ENCODE measurements around the gene TRUB1. TPM values are rescaled to one million over a fixed set of nuclear protein-coding genes. Genes with fewer than 3 reads are reported as not detected.

The TRUB1 gene
- polyA plus RNA-seq, 1 experiment, result 10.2 TPM

DNA sequence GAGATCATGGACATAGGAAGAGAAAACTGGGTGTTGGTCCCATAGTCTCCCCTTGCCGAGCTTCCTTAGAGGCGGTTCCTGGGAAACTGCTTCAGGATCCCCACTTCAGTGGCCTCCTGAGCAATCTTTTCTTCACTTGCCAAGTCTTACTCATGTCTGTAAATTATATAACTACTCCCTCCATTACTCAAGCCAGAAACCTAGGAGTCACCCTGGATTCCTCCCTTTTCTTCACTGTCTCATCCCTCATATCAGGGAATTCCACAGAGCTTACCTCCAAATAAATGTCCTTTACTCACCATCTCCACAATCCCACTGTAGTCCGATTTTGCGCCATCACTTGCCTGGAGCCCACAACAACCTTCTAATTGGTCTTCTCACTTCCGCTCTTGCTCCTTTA lies 29.1 kb upstream of the TRUB1 start:
- TF ChIP-seq, protein P1, sequence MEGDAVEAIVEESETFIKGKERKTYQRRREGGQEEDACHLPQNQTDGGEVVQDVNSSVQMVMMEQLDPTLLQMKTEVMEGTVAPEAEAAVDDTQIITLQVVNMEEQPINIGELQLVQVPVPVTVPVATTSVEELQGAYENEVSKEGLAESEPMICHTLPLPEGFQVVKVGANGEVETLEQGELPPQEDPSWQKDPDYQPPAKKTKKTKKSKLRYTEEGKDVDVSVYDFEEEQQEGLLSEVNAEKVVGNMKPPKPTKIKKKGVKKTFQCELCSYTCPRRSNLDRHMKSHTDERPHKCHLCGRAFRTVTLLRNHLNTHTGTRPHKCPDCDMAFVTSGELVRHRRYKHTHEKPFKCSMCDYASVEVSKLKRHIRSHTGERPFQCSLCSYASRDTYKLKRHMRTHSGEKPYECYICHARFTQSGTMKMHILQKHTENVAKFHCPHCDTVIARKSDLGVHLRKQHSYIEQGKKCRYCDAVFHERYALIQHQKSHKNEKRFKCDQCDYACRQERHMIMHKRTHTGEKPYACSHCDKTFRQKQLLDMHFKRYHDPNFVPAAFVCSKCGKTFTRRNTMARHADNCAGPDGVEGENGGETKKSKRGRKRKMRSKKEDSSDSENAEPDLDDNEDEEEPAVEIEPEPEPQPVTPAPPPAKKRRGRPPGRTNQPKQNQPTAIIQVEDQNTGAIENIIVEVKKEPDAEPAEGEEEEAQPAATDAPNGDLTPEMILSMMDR (IDR thresholded peaks at IDR 0.05; ENCODE audit: insufficient read depth, low read depth, low read length), result no peak
- H3K36me3 ChIP-seq (ENCODE audit: control insufficient read depth, insufficient read depth, low read length), result no peaks in the 10 kb centered on the region
- no peak overlapping the region for H3K4me3 ChIP-seq (ENCODE audit: low read depth, low read length)
- CTCF ChIA-PET, result no interaction called here
- no peaks in the 10 kb centered on the region for H3K27me3 ChIP-seq (ENCODE audit: control insufficient read depth, insufficient read depth, low read length)
- no peak for DNase-seq (ENCODE audit: low read depth)
- POLR2A ChIA-PET, result no interaction called here

DNA sequence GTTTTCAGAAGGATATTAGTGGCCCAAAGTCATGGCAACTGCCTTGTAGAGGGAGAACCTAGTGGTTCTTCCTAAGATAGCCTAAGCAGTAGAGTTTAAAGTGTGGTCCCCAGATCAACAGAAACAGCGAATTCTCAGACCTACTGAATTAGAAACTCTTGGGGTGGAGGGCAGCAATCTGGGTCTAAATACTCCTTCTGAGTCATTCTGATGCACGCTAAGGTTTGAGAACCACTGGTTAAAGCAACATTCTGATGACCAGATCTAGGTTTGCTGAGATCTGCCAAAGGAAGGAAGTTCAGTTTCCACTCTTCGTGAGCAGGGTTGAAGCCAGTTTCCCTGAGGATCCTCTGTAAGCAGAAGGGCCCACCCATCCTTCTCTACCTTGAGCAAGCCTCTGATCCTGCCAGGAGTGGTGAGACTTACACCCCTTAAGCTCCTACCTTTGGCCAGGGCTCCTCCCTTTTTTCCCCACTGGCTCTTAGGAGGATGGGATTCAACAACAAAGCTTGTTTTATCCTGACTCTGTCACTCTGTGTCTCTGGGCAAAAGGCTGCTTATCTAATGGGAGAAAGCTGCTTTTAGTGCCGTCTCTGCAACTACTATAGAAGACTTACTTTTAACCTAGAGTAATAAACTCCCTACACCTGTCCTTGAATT lies 26.8 kb upstream of the TRUB1 start:
- no peak for DNase-seq (ENCODE audit: low read depth)
- H3K27me3 ChIP-seq (ENCODE audit: control insufficient read depth, insufficient read depth, low read length), result no peaks in the 10 kb centered on the region
- CTCF ChIA-PET, result interaction anchor here (1.3 kb wide), 1 partner anchor 9 kb away, joined by 3 read pairs; no protein-coding TSS in a partner anchor
- H3K4me3 ChIP-seq (ENCODE audit: low read depth, low read length), result no peak overlapping the region
- TF ChIP-seq, protein P1 (IDR thresholded peaks at IDR 0.05; ENCODE audit: insufficient read depth, low read depth, low read length), result no peak
- POLR2A ChIA-PET, result no interaction called here
- no peaks in the 10 kb centered on the region for H3K36me3 ChIP-seq (ENCODE audit: control insufficient read depth, insufficient read depth, low read length)

DNA sequence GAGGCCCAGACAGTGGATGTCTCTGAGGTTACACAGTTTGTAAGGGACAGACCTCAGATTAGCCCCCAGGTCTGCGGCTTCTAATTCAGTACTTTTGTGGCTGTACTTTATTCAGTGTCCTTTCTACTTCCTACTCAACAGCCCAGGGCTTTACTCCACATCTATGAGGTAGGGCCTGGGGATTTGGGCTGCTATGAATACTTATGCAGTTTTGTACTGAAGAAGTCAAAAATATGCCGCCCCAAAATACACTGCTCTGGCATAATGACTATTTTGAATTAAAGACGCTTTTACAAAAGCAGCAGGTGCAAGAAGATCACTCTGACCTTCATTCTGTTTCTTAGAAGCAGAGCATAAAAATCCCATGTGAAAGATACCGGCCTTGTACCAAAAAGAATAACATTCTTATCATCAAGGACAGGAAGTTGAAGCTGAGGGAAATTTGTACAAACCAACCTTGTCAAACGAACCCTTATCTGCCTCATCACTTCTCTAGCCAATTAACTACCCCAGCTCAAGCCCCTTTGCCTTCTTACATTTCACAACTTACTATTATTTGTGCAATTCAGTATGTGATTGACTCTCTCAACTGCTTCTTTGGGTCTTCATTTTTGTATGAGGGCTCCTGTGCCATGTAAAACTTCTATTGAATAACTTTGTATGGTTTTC lies 26.1 kb upstream of the TRUB1 start:
- no peak for DNase-seq (ENCODE audit: low read depth)
- TF ChIP-seq, protein P1 (IDR thresholded peaks at IDR 0.05; ENCODE audit: insufficient read depth, low read depth, low read length), result no peak
- POLR2A ChIA-PET, result no interaction called here
- no peak overlapping the region for H3K4me3 ChIP-seq (ENCODE audit: low read depth, low read length)
- CTCF ChIA-PET, result interaction anchor here (1.3 kb wide), 1 partner anchor 8 kb away, joined by 3 read pairs; no protein-coding TSS in a partner anchor
- H3K27me3 ChIP-seq (ENCODE audit: control insufficient read depth, insufficient read depth, low read length), result no peaks in the 10 kb centered on the region
- H3K36me3 ChIP-seq (ENCODE audit: control insufficient read depth, insufficient read depth, low read length), result no peaks in the 10 kb centered on the region

DNA sequence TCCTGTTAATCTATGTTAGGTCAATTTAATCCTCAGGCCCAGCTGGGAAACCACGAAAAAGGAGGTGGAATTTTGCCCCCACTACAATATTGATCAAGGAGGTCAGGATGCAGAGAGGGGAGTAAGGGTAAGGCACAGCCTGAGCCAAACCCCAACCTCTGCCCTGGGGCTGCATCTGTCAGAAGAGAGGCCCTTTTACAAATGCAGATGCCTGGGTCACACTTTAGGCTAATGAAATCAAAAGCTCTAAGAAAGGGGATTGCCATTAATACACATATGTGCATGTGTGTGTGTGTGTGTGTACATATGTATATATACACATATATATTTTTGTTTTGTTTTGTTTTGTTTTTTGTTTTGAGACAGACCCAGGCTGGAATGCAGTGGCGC lies 25.5 kb upstream of the TRUB1 start:
- H3K36me3 ChIP-seq (ENCODE audit: control insufficient read depth, insufficient read depth, low read length), result no peaks in the 10 kb centered on the region
- ChIA-PET CTCF (no interaction called here), POLR2A (no interaction called here)
- no peaks in the 10 kb centered on the region for H3K27me3 ChIP-seq (ENCODE audit: control insufficient read depth, insufficient read depth, low read length)
- H3K4me3 ChIP-seq (ENCODE audit: low read depth, low read length), result no peak overlapping the region
- DNase-seq (ENCODE audit: low read depth), result no peak
- TF ChIP-seq, protein P1 (IDR thresholded peaks at IDR 0.05; ENCODE audit: insufficient read depth, low read depth, low read length), result no peak

DNA sequence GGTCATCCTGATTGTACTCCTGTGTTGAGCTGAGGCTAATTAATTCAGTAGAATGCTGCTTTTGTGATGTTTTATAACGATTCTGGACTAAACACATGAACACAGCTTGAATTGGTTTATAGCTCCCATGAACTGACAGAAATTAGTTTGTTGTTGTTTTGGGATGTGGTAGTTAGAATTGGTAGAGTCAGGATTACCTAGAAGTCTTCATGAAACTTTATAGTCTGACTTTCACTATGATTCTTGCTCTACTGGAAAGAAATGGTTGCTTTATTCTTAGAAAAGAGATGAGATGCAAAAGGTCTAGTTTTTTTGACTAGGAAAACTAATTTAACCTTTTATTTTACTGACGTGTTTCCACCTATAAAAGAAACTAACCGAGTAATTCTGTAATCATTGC lies 23.4 kb upstream of the TRUB1 start:
- no peaks in the 10 kb centered on the region for H3K36me3 ChIP-seq (ENCODE audit: control insufficient read depth, insufficient read depth, low read length)
- TF ChIP-seq, protein P1 (IDR thresholded peaks at IDR 0.05; ENCODE audit: insufficient read depth, low read depth, low read length), result no peak
- no peaks in the 10 kb centered on the region; the same call in 1 of the 2 replicates for H3K27me3 ChIP-seq (ENCODE audit: control insufficient read depth, insufficient read depth, low read length)
- ChIA-PET CTCF (interaction anchor here (0.6 to 1.8 kb wide), 3 partner anchors 35 to 51 kb away, joined by 3 to 6 read pairs (median 3); no protein-coding TSS in a partner anchor), POLR2A (no interaction called here)
- H3K4me3 ChIP-seq (ENCODE audit: low read depth, low read length), result no peak overlapping the region
- no peak for DNase-seq (ENCODE audit: low read depth)

All from BJ (cell line).